HCT116 (cell line): ENCODE results near the gene TIAM2. TPM values are rescaled to one million over a fixed set of nuclear protein-coding genes. Genes with fewer than 3 reads are reported as not detected.

Experiments
- ATAC-seq: fragments of 200-7000 bp; cut with Tn5 transposase; 2 replicates; pipeline ENCODE4 v1.9.1; 2020; ENCODE audit warnings: mild to moderate bottlenecking, moderate library complexity
- BruUV-seq: library from RNA; stranded (reverse); fragments of 400-500 nt; replicated peaks from 2 replicates; lab custom pipeline; 2021; lab: Mats Ljungman, UMichigan
- CTCF ChIA-PET: fragments of 300-600 bp; sonication (Branson Sonifier 250); formaldehyde crosslinking; loops from one replicate; lab custom pipeline; 2021; ENCODE audit warnings: antibody characterized with exemption; lab: Charles Lee
- POLR2A ChIA-PET: fragments of 300-600, 350-600 bp; sonication (Branson Sonifier 250); formaldehyde crosslinking; loops from one replicate; lab custom pipeline; 2021; ENCODE audit warnings: antibody characterized with exemption; lab: Charles Lee
- RAD21 ChIA-PET, 2 experiments: fragments of 300-600 bp; sonication (Branson Sonifier 250); formaldehyde crosslinking; loops; one replicate each; lab custom pipeline; 2023; ENCODE audit warnings: low total read pairs in 2 of 2; ENCODE audit not compliant: uncharacterized antibody in 2 of 2, unreplicated experiment in 2 of 2, low non-redundant PET in 1 of 2; lab: Charles Lee
- DNase-seq: peaks from one replicate; pipeline ENCODE4 v3.0.0-alpha.2; 2010; ENCODE audit warnings: low read depth, low spot score
- H2AFZ ChIP-seq: fragments of 200-600 bp; shearing (Covaris generic), sonication (generic); 2 replicates; pipeline ENCODE4 v1.6.1; 2017; ENCODE audit warnings: low read depth, mixed run types, mixed read lengths, antibody characterized with exemption, low read length; ENCODE audit not compliant: poor library complexity, severe bottlenecking
- H3K27ac ChIP-seq: 2 replicates; pipeline ENCODE4 v1.5.1; 2012; ENCODE audit warnings: low read depth, low read length
- H3K27me3 ChIP-seq: fragments of 200-600 bp; sonication (generic); 2 replicates; pipeline ENCODE4 v1.6.1; 2016; ENCODE audit warnings: mixed run types, low read length, mixed read lengths; ENCODE audit not compliant: insufficient read depth
- H3K36me3 ChIP-seq, 2 experiments: fragments of 200-500 bp in 1 of 2; fragments of 200-600 bp in 1 of 2; sonication (Bioruptor generic) in 1 of 2; sonication (generic) in 1 of 2; 2 replicates each; pipeline versions ENCODE4 v1.5.1 to v1.6.1; 2014 to 2016; ENCODE audit warnings: low read length in 2 of 2, inconsistent platforms in 1 of 2, mixed read lengths in 1 of 2, mixed run types in 1 of 2; ENCODE audit not compliant: insufficient read depth in 2 of 2, control insufficient read depth in 1 of 2
- H3K4me1 ChIP-seq, 2 experiments: fragments of 200-600 bp in 1 of 2; sonication (generic) in 1 of 2; 2 replicates each; pipeline versions ENCODE4 v1.5.1 to v1.6.1; 2012 to 2017; ENCODE audit warnings: low read length in 2 of 2, inconsistent platforms in 1 of 2, mild to moderate bottlenecking in 1 of 2, mixed read lengths in 1 of 2, mixed run types in 1 of 2, moderate library complexity in 1 of 2; ENCODE audit not compliant: insufficient read depth in 2 of 2, control insufficient read depth in 1 of 2
- H3K4me2 ChIP-seq: fragments of 200-600 bp; sonication (generic); 2 replicates; pipeline ENCODE4 v1.6.1; 2017; ENCODE audit warnings: mixed run types, low read length, mixed read lengths
- H3K4me3 ChIP-seq, 2 experiments: fragments of 200-600 bp in 1 of 2; sonication (generic) in 1 of 2; replicated peaks in 1 of 2; 2 replicates each; pipeline ENCODE4 v1.5.1; 2011 to 2016; ENCODE audit warnings: low read length in 2 of 2, control low read depth in 1 of 2, low read depth in 1 of 2, mild to moderate bottlenecking in 1 of 2, mixed read lengths in 1 of 2, mixed run types in 1 of 2
- H3K79me2 ChIP-seq: fragments of 200-600 bp; sonication (generic); 2 replicates; pipeline ENCODE4 v1.6.1; 2017; ENCODE audit warnings: mild to moderate bottlenecking, mixed run types, low read length, moderate library complexity, mixed read lengths; ENCODE audit not compliant: insufficient read depth
- H3K9ac ChIP-seq: fragments of 200-600 bp; sonication (generic); 2 replicates; pipeline ENCODE4 v1.6.1; 2016; ENCODE audit warnings: low read length, mixed read lengths
- H3K9me2 ChIP-seq: fragments of 200-600 bp; sonication (generic), shearing (Covaris generic); 2 replicates; pipeline ENCODE4 v1.6.1; 2017; ENCODE audit warnings: mixed run types, mild to moderate bottlenecking, moderate library complexity; ENCODE audit not compliant: insufficient read depth
- H3K9me3 ChIP-seq, 2 experiments: fragments of 200-500 bp in 1 of 2; fragments of 200-600 bp in 1 of 2; sonication (Bioruptor generic) in 1 of 2; sonication (generic) in 1 of 2; 2 replicates each; pipeline ENCODE4 v1.6.1; 2014 to 2017; ENCODE audit warnings: low read length in 2 of 2, mixed read lengths in 2 of 2, inconsistent platforms in 1 of 2, low read depth in 1 of 2, mild to moderate bottlenecking in 1 of 2, mixed run types in 1 of 2, moderate library complexity in 1 of 2; ENCODE audit not compliant: control insufficient read depth in 1 of 2, insufficient read depth in 1 of 2
- H4K20me1 ChIP-seq: fragments of 200-600 bp; sonication (generic), shearing (Covaris generic); 2 replicates; pipeline ENCODE4 v1.6.1; 2017; ENCODE audit warnings: mixed run types, mild to moderate bottlenecking, moderate library complexity; ENCODE audit not compliant: insufficient read depth
- ATF3 ChIP-seq: IDR thresholded peaks from 2 replicates; pipeline ENCODE4 v1.6.1; 2012
- EZH2 ChIP-seq: fragments of 200-600 bp; sonication (generic); IDR thresholded peaks from 2 replicates; pipeline ENCODE4 v1.6.1; 2017; ENCODE audit warnings: antibody characterized with exemption, mixed run types
- EZH2phosphoT487 ChIP-seq: fragments of 200-600 bp; IDR thresholded peaks from 2 replicates; pipeline ENCODE4 v1.6.1; 2018; ENCODE audit warnings: antibody characterized with exemption, borderline replicate concordance
- JUND ChIP-seq: IDR thresholded peaks from 2 replicates; pipeline ENCODE4 v1.6.1; 2012
- intact Hi-C: fragments of 100-400 bp; cut with micrococcal nuclease; formaldehyde crosslinking; loops from 2 replicates; pipeline ENCODE4 v1.10.0; 2022
- total RNA-seq: library from RNA; stranded (reverse); gene quantifications from one replicate; pipeline ENCODE4 v1.2.1, GENCODE V29; 2021; ENCODE audit not compliant: unreplicated experiment
- TF ChIP-seq, protein P1 (sequence below): IDR thresholded peaks from 2 replicates; pipeline ENCODE4 v1.6.1; 2012; ENCODE audit warnings: low read depth
- TF ChIP-seq, protein P2 (sequence below): IDR thresholded peaks from 2 replicates; pipeline ENCODE4 v1.6.1; 2011; ENCODE audit warnings: mild to moderate bottlenecking, low read length, moderate library complexity; ENCODE audit not compliant: insufficient replicate concordance; ENCODE audit errors: extremely low read depth

TIAM2 gene
- total RNA-seq, 1 experiment from 2014 or later: 9.4 TPM

DNA sequence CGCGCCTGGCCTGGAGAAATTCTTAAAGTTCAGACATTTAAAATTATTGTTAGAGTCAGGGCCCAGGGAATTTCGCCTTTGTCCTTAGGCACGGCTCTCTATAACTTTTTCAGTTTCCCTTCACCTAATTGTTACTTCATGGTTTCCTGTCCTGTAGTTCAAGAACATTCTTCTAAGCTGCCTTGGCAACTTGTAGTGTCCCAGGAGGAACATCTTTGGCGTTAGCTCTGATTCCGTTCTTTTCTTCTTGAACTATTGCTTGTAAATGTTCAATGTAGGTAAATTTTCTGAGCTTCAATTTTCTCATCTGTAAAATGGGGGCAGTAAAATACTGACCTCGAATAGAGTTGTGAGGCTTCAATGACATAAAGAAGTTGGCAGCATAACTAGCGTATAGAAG, 41.8 kb downstream of the TIAM2 start:
- Histone ChIP-seq H3K4me3 (no peak overlapping the region), H3K36me3 (no peaks in the 10 kb centered on the region), H3K9me2 (no peaks in the 10 kb centered on the region)
- POLR2A ChIA-PET: no interaction called here
- TF ChIP-seq EZH2 (no peak), JUND (no peak), ATF3 (no peak), EZH2phosphoT487 (no peak)
- TF ChIP-seq, protein P1, sequence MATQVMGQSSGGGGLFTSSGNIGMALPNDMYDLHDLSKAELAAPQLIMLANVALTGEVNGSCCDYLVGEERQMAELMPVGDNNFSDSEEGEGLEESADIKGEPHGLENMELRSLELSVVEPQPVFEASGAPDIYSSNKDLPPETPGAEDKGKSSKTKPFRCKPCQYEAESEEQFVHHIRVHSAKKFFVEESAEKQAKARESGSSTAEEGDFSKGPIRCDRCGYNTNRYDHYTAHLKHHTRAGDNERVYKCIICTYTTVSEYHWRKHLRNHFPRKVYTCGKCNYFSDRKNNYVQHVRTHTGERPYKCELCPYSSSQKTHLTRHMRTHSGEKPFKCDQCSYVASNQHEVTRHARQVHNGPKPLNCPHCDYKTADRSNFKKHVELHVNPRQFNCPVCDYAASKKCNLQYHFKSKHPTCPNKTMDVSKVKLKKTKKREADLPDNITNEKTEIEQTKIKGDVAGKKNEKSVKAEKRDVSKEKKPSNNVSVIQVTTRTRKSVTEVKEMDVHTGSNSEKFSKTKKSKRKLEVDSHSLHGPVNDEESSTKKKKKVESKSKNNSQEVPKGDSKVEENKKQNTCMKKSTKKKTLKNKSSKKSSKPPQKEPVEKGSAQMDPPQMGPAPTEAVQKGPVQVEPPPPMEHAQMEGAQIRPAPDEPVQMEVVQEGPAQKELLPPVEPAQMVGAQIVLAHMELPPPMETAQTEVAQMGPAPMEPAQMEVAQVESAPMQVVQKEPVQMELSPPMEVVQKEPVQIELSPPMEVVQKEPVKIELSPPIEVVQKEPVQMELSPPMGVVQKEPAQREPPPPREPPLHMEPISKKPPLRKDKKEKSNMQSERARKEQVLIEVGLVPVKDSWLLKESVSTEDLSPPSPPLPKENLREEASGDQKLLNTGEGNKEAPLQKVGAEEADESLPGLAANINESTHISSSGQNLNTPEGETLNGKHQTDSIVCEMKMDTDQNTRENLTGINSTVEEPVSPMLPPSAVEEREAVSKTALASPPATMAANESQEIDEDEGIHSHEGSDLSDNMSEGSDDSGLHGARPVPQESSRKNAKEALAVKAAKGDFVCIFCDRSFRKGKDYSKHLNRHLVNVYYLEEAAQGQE: no peak
- TF ChIP-seq, protein P2, sequence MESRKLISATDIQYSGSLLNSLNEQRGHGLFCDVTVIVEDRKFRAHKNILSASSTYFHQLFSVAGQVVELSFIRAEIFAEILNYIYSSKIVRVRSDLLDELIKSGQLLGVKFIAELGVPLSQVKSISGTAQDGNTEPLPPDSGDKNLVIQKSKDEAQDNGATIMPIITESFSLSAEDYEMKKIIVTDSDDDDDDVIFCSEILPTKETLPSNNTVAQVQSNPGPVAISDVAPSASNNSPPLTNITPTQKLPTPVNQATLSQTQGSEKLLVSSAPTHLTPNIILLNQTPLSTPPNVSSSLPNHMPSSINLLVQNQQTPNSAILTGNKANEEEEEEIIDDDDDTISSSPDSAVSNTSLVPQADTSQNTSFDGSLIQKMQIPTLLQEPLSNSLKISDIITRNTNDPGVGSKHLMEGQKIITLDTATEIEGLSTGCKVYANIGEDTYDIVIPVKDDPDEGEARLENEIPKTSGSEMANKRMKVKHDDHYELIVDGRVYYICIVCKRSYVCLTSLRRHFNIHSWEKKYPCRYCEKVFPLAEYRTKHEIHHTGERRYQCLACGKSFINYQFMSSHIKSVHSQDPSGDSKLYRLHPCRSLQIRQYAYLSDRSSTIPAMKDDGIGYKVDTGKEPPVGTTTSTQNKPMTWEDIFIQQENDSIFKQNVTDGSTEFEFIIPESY: no peak
- TF ChIP-seq, all 23 proteins: peak for 0
- no peak overlapping the region for H3K9ac ChIP-seq
- ATAC-seq: no peak
- no peak for DNase-seq
- no peak overlapping the region for H3K27ac ChIP-seq
- intact Hi-C loops: no loop called here
- BruUV-seq: no TSS peak
- H2AFZ ChIP-seq: no peak overlapping the region
- no peaks in the 10 kb centered on the region for H3K79me2 ChIP-seq
- no peaks in the 10 kb centered on the region for H3K9me3 ChIP-seq
- H3K4me2 ChIP-seq: no peak overlapping the region
- ChIA-PET RAD21 (no interaction called here), CTCF (no interaction called here)
- H3K4me1 ChIP-seq: no peaks in the 10 kb centered on the region
- no peaks in the 10 kb centered on the region for H3K27me3 ChIP-seq
- H4K20me1 ChIP-seq: no peaks in the 10 kb centered on the region
